PC-9 (cell line): ENCODE data around the gene TRIM15. TPM values are rescaled to one million over a fixed set of nuclear protein-coding genes. Genes with fewer than 3 reads are reported as not detected.

Experiments used
- total RNA-seq: library from RNA; stranded (reverse); gene quantifications from 2 replicates; pipeline ENCODE4 v1.2.3, GENCODE V29; 2021

TRIM15 gene
- total RNA-seq, 1 experiment from 2014 or later = not detected

Other genes starting within 250 kb of the TRIM15 start
- gene HLA-A, start 221.0 kb upstream of the TRIM15 start, total RNA-seq = 168 and 261 TPM in 2 replicates
- 33.3 and 37.6 TPM in 2 replicates for gene POLR1H, start 102.3 kb upstream of the TRIM15 start, total RNA-seq
- 48.3 and 49.3 TPM in 2 replicates for gene PPP1R11, start 96.3 kb upstream of the TRIM15 start, total RNA-seq
- 7.3 and 7.5 TPM in 2 replicates for gene RNF39, start 87.8 kb upstream of the TRIM15 start, total RNA-seq
- not detected in 2 replicates for gene TRIM31, start 50.5 kb upstream of the TRIM15 start, total RNA-seq
- gene TRIM40, start 27.4 kb upstream of the TRIM15 start, total RNA-seq = not detected in 2 replicates
- gene TRIM10, start 2.3 kb upstream of the TRIM15 start, total RNA-seq = not detected in 2 replicates
- 45.3 and 53.9 TPM in 2 replicates for gene TRIM26, start 49.9 kb downstream of the TRIM15 start, total RNA-seq
- 12.5 and 14.4 TPM in 2 replicates for gene TRIM39, start 163.4 kb downstream of the TRIM15 start, total RNA-seq
- gene RPP21, start 181.6 kb downstream of the TRIM15 start, total RNA-seq = 58.9 and 72.5 TPM in 2 replicates